ENCODE results near the gene RAI2. TPM values are rescaled to one million over a fixed set of nuclear protein-coding genes. Genes with fewer than 3 reads are reported as not detected.

The RAI2 gene
- total RNA-seq (2014; rRNA removed; shearing (Covaris generic)) (0.83 and 1.4 TPM in 2 replicates), polyA plus RNA-seq (2016; fragmentation: Nextera tagmentation; extraction: Ambion mirVana) (0.99 and 1.5 TPM in 2 replicates)
- long read RNA-seq = 0 reads

DNA sequence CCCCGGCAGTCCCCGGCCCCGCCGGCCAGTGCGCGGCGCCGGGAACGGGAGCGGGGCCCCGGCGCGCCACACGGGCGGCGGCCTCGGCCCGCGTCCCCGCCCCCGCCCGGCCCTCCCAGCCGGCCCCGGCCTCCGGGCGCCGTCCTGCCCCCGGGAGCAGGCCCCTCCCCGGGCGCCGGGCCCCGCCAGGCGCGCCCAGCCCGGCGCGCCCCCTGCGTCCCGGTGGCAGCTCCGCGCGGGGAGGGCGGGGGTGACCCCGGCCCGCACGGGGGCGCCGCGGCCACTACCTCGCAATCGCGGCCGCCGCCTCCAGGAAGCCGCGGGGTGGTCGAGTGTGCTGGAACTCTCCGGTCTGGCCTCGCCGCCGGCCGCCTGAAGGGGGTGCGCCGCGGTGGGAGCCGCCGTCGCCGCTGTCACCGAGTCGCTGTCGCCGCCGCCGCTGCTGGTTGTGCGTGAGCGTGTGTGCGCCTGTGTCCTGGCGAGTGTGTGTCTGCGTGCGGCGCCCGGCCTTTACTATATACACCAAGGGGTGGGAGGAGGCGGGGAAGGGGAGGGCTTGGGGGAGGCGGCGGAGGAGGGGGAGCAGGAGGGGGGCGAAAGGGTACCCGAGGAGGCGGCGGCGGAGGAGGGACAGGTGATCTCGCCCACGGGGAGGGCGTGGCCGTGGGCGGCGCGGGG lies at the start of gene RAI2:
TSS of gene RAI2 (minus strand) at position 488 of the 678 bp plus-strand sequence. CDS start 59,288 bp downstream, outside the sequence.
- Histone ChIP-seq H3K4me1 (ENCODE audit: insufficient read depth) (no peaks in the 10 kb centered on the region), H3K4me2 (peak within 1 kb of the TSS; percentile 84), H3F3A (replicated peaks; ENCODE audit: low read depth) (no peaks in the 10 kb centered on the region), H3K36me3 (ENCODE audit: insufficient read depth) (no peaks in the 10 kb centered on the region), H3K27ac (ENCODE audit: low read depth) (no peak within 1 kb of the TSS), H3K4me3 (peak within 1 kb of the TSS; percentile 65), H3K9me2 (ENCODE audit: insufficient read depth) (no peaks in the 10 kb centered on the region), H4K20me1 (replicated peaks; ENCODE audit: insufficient read depth) (no peaks in the 10 kb centered on the region), H3K79me2 (replicated peaks; ENCODE audit: insufficient read depth) (no peaks in the 10 kb centered on the region), H3K27me3 (ENCODE audit: insufficient read depth) (peaks cover 66% of the 10 kb centered on the region), H2AFZ (peak within 1 kb of the TSS; percentile 90)
- no peak for TF ChIP-seq EZH2 (IDR thresholded peaks at IDR 0.05; ENCODE audit: low read depth, unreplicated experiment)
- no peak for TF ChIP-seq EZH2phosphoT487 (IDR thresholded peaks at IDR 0.05; ENCODE audit: unreplicated experiment)
- TF ChIP-seq STAT1 (IDR thresholded peaks at IDR 0.05; ENCODE audit: unreplicated experiment) = no peak
- no peak for TF ChIP-seq ZNF331 (CRISPR knock-in tag; IDR thresholded peaks at IDR 0.05; ENCODE audit: low read depth)
- TF ChIP-seq ZNF114 (CRISPR knock-in tag; IDR thresholded peaks at IDR 0.05) = no peak
- 0 out of 4 replicates have a peak, but pooled peaks of 1 of the 2 experiments have one; percentile 2 for TF ChIP-seq CTCF (conservative IDR thresholded peaks at IDR 0.05; ENCODE audit: low read depth in 2 of 2)
- Mint-ChIP-seq H3K4me1 (peaks cover 15% of the 10 kb centered on the region; the same call in 2 of the 3 replicates), H3K9me3 (no peaks in the 10 kb centered on the region), H3K27me3 (ENCODE audit: insufficient read depth, low read depth, poor library complexity) (peaks cover 37% of the 10 kb centered on the region), H3K36me3 (ENCODE audit: low read depth) (no peaks in the 10 kb centered on the region), H3K4me3 (peak within 1 kb of the TSS; percentile 83), H3K27ac (no peak within 1 kb of the TSS)
- DNase-seq (ENCODE audit: low spot score) (peak; percentile 48), ATAC-seq (peak; percentile 59)

DNA sequence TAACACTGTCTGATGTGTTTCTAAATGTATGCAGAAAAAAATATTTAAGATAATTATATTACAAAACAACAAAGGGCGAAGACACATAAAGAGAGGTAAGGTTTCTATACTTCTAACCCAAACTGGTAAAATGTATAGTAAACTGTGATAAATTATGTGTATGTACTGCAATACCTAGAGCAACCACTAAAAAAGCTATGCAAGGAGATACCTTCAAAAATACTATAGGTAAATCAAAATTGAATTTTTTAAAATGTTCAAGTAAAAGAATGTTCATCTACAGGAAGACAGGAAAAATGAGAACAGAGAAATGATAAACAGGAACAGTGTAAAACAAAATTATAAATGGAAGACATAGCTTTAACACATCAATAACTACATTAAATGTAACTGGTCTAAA lies 27.3 kb upstream of the RAI2 start:
- H3K27ac Mint-ChIP-seq = no peak overlapping the region
- Histone ChIP-seq H3K4me2 (no peak overlapping the region), H3K27me3 (ENCODE audit: insufficient read depth) (no peaks in the 10 kb centered on the region), H3K4me1 (ENCODE audit: insufficient read depth) (no peaks in the 10 kb centered on the region), H3K4me3 (no peak overlapping the region), H2AFZ (no peak overlapping the region), H3K79me2 (replicated peaks; ENCODE audit: insufficient read depth) (no peaks in the 10 kb centered on the region), H4K20me1 (replicated peaks; ENCODE audit: insufficient read depth) (no peaks in the 10 kb centered on the region), H3K27ac (ENCODE audit: low read depth) (no peak overlapping the region), H3F3A (replicated peaks; ENCODE audit: low read depth) (no peaks in the 10 kb centered on the region), H3K36me3 (ENCODE audit: insufficient read depth) (no peaks in the 10 kb centered on the region), H3K9me2 (ENCODE audit: insufficient read depth) (no peaks in the 10 kb centered on the region)
- H3K36me3 Mint-ChIP-seq (ENCODE audit: low read depth) = no peaks in the 10 kb centered on the region
- H3K4me3 Mint-ChIP-seq = no peak overlapping the region
- H3K27me3 Mint-ChIP-seq (ENCODE audit: insufficient read depth, low read depth, poor library complexity) = no peaks in the 10 kb centered on the region
- ATAC-seq (no peak), DNase-seq (ENCODE audit: low spot score) (no peak)
- H3K4me1 Mint-ChIP-seq = no peaks in the 10 kb centered on the region
- no peaks in the 10 kb centered on the region for H3K9me3 Mint-ChIP-seq
- TF ChIP-seq EZH2phosphoT487 (IDR thresholded peaks at IDR 0.05; ENCODE audit: unreplicated experiment) (no peak), ZNF462 (CRISPR knock-in tag; IDR thresholded peaks at IDR 0.05) (no peak), NANOG (IDR thresholded peaks at IDR 0.05; ENCODE audit: borderline replicate concordance) (no peak), POLR2AphosphoS5 (IDR thresholded peaks at IDR 0.05; ENCODE audit: low read depth) (no peak)
